GM23338 (cell line): ENCODE results near the gene DDX18. TPM values are rescaled to one million over a fixed set of nuclear protein-coding genes. Genes with fewer than 3 reads are reported as not detected.

Experiments used
- ATAC-seq: fragments of 200-7000 bp; cut with Tn5 transposase; 3 replicates; pipeline ENCODE4 v1.9.1; 2020
- DNase-seq: peaks from one replicate; pipeline ENCODE4 v3.0.0-alpha.2; 2015; ENCODE audit warnings: low spot score
- H2AFZ ChIP-seq: fragments of 200-600 bp; sonication (generic); 2 replicates; pipeline ENCODE4 v1.8.0; 2016; ENCODE audit warnings: antibody characterized with exemption, mild to moderate bottlenecking, moderate library complexity
- H3F3A ChIP-seq: fragments of 200-600 bp; sonication (generic); replicated peaks from 2 replicates; pipeline ENCODE4 v1.8.0; 2017; ENCODE audit warnings: antibody characterized with exemption, mixed run types, low read depth
- H3K27ac ChIP-seq: fragments of 200-600 bp; sonication (generic); 2 replicates; pipeline ENCODE4 v1.6.1; 2016; ENCODE audit warnings: low read depth
- H3K27me3 ChIP-seq: fragments of 200-600 bp; sonication (generic); 2 replicates; pipeline ENCODE4 v1.8.0; 2016; ENCODE audit warnings: mild to moderate bottlenecking, mixed run types, moderate library complexity; ENCODE audit not compliant: insufficient read depth
- H3K36me3 ChIP-seq: fragments of 200-600 bp; sonication (generic); 2 replicates; pipeline ENCODE4 v1.8.0; 2016; ENCODE audit warnings: mild to moderate bottlenecking; ENCODE audit not compliant: insufficient read depth
- H3K4me1 ChIP-seq: fragments of 200-600 bp; sonication (generic); 2 replicates; pipeline ENCODE4 v1.8.0; 2016; ENCODE audit warnings: mild to moderate bottlenecking, moderate library complexity; ENCODE audit not compliant: insufficient read depth
- H3K4me2 ChIP-seq: fragments of 200-600 bp; sonication (generic); 2 replicates; pipeline ENCODE4 v1.7.1; 2017; ENCODE audit warnings: mixed run types
- H3K4me3 ChIP-seq: fragments of 200-600 bp; sonication (generic); 2 replicates; pipeline ENCODE4 v1.6.1; 2016; ENCODE audit warnings: mixed run types
- H3K79me2 ChIP-seq: fragments of 200-600 bp; sonication (generic); replicated peaks from 2 replicates; pipeline ENCODE4 v1.8.0; 2017; ENCODE audit warnings: mild to moderate bottlenecking; ENCODE audit not compliant: insufficient read depth
- H3K9me2 ChIP-seq: fragments of 200-600 bp; sonication (generic); 2 replicates; pipeline ENCODE4 v1.8.0; 2017; ENCODE audit not compliant: insufficient read depth
- H4K20me1 ChIP-seq: fragments of 200-600 bp; sonication (generic); replicated peaks from 2 replicates; pipeline ENCODE4 v1.8.0; 2017; ENCODE audit warnings: mild to moderate bottlenecking; ENCODE audit not compliant: insufficient read depth
- H3K27ac Mint-ChIP-seq: 2 replicates; pipeline ENCODE4 v1.8.0; 2020; ENCODE audit warnings: inconsistent platforms, mild to moderate bottlenecking, moderate library complexity, mixed read lengths
- H3K27me3 Mint-ChIP-seq: 3 replicates; pipeline ENCODE4 v1.8.0; 2022; ENCODE audit warnings: low read depth, mild to moderate bottlenecking, moderate library complexity, mixed read lengths, inconsistent platforms; ENCODE audit not compliant: insufficient read depth, poor library complexity
- H3K36me3 Mint-ChIP-seq: 3 replicates; pipeline ENCODE4 v1.8.0; 2021; ENCODE audit warnings: low read depth, mild to moderate bottlenecking, inconsistent platforms, moderate library complexity, mixed read lengths
- H3K4me1 Mint-ChIP-seq: 3 replicates; pipeline ENCODE4 v1.8.0; 2020; ENCODE audit warnings: mild to moderate bottlenecking, inconsistent platforms, mixed read lengths
- H3K4me3 Mint-ChIP-seq: 3 replicates; pipeline ENCODE4 v1.8.0; 2021; ENCODE audit warnings: moderate library complexity, mild to moderate bottlenecking, inconsistent platforms, mixed read lengths
- H3K9me3 Mint-ChIP-seq: 3 replicates; pipeline ENCODE4 v1.8.0; 2020; ENCODE audit warnings: moderate library complexity, mild to moderate bottlenecking, inconsistent platforms, mixed read lengths
- CREB1 ChIP-seq: fragments of 250-450 bp; sonication (Bioruptor Pico); IDR thresholded peaks from 2 replicates; pipeline ENCODE4 v1.5.0; 2020; ENCODE audit warnings: low read depth, mild to moderate bottlenecking, moderate library complexity
- ETS1 ChIP-seq: IDR thresholded peaks from 2 replicates; pipeline ENCODE4 v1.6.1; 2016; ENCODE audit warnings: antibody characterized with exemption
- EZH2 ChIP-seq: fragments of 200-600 bp; sonication (generic); IDR thresholded peaks from one replicate; pipeline ENCODE4 v1.8.0; 2017; ENCODE audit warnings: antibody characterized with exemption, mild to moderate bottlenecking, low read depth; ENCODE audit not compliant: unreplicated experiment
- EZH2phosphoT487 ChIP-seq: fragments of 200-600 bp; sonication (generic); IDR thresholded peaks from one replicate; pipeline ENCODE4 v1.8.1; 2018; ENCODE audit warnings: antibody characterized with exemption; ENCODE audit not compliant: unreplicated experiment
- JUNB ChIP-seq: IDR thresholded peaks from one replicate; pipeline ENCODE4 v1.6.1; 2016; ENCODE audit warnings: antibody characterized with exemption; ENCODE audit not compliant: unreplicated experiment
- NANOG ChIP-seq: IDR thresholded peaks from 2 replicates; pipeline ENCODE4 v1.6.1; 2016; ENCODE audit warnings: antibody characterized with exemption, borderline replicate concordance
- POLR2AphosphoS5 ChIP-seq: IDR thresholded peaks from 2 replicates; pipeline ENCODE4 v1.6.1; 2016; ENCODE audit warnings: antibody characterized with exemption, low read depth
- STAT1 ChIP-seq: IDR thresholded peaks from one replicate; pipeline ENCODE4 v1.6.1; 2016; ENCODE audit warnings: antibody characterized with exemption; ENCODE audit not compliant: unreplicated experiment
- ZNF114 ChIP-seq: fragments of 250-450 bp; sonication (Bioruptor Pico); IDR thresholded peaks from 2 replicates; pipeline ENCODE4 v1.5.0; 2020; ENCODE audit warnings: mild to moderate bottlenecking, moderate library complexity
- ZNF331 ChIP-seq: fragments of 250-450 bp; sonication (Bioruptor Pico); IDR thresholded peaks from 2 replicates; pipeline ENCODE4 v1.5.0; 2020; ENCODE audit warnings: low read depth, mild to moderate bottlenecking, moderate library complexity
- polyA plus RNA-seq: library from polyadenylated mRNA; unstranded; fragments of >200 nt; fragmentation: Nextera tagmentation; extraction: Ambion mirVana; gene quantifications from 2 replicates; pipeline ENCODE4 v1.2.1, GENCODE V29; 2016
- total RNA-seq: library from RNA; depleted of rRNA; stranded (reverse); fragments of >200 nt; shearing (Covaris generic); gene quantifications from 2 replicates; pipeline ENCODE4 v1.2.3, GENCODE V29; 2014
- TF ChIP-seq, protein P1 (sequence below): fragments of 250-450 bp; sonication (Bioruptor Pico); IDR thresholded peaks from 2 replicates; pipeline ENCODE4 v1.5.0; 2020; ENCODE audit warnings: mild to moderate bottlenecking, moderate library complexity
- TF ChIP-seq, protein P2 (sequence below), 2 experiments: fragments of 200-600 bp in 1 of 2; sonication (generic) in 1 of 2; conservative IDR thresholded peaks; 2 replicates each; pipeline versions ENCODE4 v1.5.1 to v1.6.1; 2016 to 2017; ENCODE audit warnings: antibody characterized with exemption in 2 of 2, low read depth in 2 of 2, mild to moderate bottlenecking in 2 of 2, moderate library complexity in 1 of 2
- TF ChIP-seq, protein P3 (sequence below): IDR thresholded peaks from one replicate; pipeline ENCODE4 v1.6.1; 2018; ENCODE audit warnings: antibody characterized with exemption; ENCODE audit not compliant: unreplicated experiment

The DDX18 gene
- total and polyA plus RNA-seq, 2 experiments from 2014 or later, result 102 to 169 TPM

- no peak for TF ChIP-seq CREB1
- no peak for TF ChIP-seq ZNF331
- TF ChIP-seq JUNB, result no peak
- no peak for TF ChIP-seq POLR2AphosphoS5
- TF ChIP-seq, protein P1, sequence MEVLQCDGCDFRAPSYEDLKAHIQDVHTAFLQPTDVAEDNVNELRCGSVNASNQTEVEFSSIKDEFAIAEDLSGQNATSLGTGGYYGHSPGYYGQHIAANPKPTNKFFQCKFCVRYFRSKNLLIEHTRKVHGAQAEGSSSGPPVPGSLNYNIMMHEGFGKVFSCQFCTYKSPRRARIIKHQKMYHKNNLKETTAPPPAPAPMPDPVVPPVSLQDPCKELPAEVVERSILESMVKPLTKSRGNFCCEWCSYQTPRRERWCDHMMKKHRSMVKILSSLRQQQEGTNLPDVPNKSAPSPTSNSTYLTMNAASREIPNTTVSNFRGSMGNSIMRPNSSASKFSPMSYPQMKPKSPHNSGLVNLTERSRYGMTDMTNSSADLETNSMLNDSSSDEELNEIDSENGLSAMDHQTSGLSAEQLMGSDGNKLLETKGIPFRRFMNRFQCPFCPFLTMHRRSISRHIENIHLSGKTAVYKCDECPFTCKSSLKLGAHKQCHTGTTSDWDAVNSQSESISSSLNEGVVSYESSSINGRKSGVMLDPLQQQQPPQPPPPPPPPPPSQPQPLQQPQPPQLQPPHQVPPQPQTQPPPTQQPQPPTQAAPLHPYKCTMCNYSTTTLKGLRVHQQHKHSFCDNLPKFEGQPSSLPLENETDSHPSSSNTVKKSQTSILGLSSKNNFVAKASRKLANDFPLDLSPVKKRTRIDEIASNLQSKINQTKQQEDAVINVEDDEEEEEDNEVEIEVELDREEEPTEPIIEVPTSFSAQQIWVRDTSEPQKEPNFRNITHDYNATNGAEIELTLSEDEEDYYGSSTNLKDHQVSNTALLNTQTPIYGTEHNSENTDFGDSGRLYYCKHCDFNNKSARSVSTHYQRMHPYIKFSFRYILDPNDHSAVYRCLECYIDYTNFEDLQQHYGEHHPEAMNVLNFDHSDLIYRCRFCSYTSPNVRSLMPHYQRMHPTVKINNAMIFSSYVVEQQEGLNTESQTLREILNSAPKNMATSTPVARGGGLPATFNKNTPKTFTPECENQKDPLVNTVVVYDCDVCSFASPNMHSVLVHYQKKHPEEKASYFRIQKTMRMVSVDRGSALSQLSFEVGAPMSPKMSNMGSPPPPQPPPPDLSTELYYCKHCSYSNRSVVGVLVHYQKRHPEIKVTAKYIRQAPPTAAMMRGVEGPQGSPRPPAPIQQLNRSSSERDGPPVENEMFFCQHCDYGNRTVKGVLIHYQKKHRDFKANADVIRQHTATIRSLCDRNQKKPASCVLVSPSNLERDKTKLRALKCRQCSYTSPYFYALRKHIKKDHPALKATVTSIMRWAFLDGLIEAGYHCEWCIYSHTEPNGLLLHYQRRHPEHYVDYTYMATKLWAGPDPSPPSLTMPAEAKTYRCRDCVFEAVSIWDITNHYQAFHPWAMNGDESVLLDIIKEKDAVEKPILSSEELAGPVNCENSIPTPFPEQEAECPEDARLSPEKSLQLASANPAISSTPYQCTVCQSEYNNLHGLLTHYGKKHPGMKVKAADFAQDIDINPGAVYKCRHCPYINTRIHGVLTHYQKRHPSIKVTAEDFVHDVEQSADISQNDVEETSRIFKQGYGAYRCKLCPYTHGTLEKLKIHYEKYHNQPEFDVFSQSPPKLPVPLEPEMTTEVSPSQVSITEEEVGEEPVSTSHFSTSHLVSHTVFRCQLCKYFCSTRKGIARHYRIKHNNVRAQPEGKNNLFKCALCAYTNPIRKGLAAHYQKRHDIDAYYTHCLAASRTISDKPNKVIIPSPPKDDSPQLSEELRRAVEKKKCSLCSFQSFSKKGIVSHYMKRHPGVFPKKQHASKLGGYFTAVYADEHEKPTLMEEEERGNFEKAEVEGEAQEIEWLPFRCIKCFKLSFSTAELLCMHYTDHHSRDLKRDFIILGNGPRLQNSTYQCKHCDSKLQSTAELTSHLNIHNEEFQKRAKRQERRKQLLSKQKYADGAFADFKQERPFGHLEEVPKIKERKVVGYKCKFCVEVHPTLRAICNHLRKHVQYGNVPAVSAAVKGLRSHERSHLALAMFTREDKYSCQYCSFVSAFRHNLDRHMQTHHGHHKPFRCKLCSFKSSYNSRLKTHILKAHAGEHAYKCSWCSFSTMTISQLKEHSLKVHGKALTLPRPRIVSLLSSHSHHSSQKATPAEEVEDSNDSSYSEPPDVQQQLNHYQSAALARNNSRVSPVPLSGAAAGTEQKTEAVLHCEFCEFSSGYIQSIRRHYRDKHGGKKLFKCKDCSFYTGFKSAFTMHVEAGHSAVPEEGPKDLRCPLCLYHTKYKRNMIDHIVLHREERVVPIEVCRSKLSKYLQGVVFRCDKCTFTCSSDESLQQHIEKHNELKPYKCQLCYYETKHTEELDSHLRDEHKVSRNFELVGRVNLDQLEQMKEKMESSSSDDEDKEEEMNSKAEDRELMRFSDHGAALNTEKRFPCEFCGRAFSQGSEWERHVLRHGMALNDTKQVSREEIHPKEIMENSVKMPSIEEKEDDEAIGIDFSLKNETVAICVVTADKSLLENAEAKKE (CRISPR knock-in tag), result no peak
- TF ChIP-seq, protein P2, sequence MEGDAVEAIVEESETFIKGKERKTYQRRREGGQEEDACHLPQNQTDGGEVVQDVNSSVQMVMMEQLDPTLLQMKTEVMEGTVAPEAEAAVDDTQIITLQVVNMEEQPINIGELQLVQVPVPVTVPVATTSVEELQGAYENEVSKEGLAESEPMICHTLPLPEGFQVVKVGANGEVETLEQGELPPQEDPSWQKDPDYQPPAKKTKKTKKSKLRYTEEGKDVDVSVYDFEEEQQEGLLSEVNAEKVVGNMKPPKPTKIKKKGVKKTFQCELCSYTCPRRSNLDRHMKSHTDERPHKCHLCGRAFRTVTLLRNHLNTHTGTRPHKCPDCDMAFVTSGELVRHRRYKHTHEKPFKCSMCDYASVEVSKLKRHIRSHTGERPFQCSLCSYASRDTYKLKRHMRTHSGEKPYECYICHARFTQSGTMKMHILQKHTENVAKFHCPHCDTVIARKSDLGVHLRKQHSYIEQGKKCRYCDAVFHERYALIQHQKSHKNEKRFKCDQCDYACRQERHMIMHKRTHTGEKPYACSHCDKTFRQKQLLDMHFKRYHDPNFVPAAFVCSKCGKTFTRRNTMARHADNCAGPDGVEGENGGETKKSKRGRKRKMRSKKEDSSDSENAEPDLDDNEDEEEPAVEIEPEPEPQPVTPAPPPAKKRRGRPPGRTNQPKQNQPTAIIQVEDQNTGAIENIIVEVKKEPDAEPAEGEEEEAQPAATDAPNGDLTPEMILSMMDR (conservative IDR thresholded peaks at IDR 0.05; ENCODE audit: low read depth in 2 of 2), result no peak
- TF ChIP-seq, protein P3, sequence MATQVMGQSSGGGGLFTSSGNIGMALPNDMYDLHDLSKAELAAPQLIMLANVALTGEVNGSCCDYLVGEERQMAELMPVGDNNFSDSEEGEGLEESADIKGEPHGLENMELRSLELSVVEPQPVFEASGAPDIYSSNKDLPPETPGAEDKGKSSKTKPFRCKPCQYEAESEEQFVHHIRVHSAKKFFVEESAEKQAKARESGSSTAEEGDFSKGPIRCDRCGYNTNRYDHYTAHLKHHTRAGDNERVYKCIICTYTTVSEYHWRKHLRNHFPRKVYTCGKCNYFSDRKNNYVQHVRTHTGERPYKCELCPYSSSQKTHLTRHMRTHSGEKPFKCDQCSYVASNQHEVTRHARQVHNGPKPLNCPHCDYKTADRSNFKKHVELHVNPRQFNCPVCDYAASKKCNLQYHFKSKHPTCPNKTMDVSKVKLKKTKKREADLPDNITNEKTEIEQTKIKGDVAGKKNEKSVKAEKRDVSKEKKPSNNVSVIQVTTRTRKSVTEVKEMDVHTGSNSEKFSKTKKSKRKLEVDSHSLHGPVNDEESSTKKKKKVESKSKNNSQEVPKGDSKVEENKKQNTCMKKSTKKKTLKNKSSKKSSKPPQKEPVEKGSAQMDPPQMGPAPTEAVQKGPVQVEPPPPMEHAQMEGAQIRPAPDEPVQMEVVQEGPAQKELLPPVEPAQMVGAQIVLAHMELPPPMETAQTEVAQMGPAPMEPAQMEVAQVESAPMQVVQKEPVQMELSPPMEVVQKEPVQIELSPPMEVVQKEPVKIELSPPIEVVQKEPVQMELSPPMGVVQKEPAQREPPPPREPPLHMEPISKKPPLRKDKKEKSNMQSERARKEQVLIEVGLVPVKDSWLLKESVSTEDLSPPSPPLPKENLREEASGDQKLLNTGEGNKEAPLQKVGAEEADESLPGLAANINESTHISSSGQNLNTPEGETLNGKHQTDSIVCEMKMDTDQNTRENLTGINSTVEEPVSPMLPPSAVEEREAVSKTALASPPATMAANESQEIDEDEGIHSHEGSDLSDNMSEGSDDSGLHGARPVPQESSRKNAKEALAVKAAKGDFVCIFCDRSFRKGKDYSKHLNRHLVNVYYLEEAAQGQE, result no peak
- TF ChIP-seq EZH2, result no peak
- no peak for TF ChIP-seq ZNF114 (CRISPR knock-in tag)
- no peak for TF ChIP-seq NANOG
- TF ChIP-seq STAT1, result no peak
- no peak for TF ChIP-seq EZH2phosphoT487
- TF ChIP-seq ETS1, result no peak
- Histone ChIP-seq H3K79me2 (no peaks in the 10 kb centered on the region), H3F3A (no peaks in the 10 kb centered on the region), H2AFZ (no peak overlapping the region), H3K27me3 (no peaks in the 10 kb centered on the region), H3K36me3 (no peaks in the 10 kb centered on the region), H3K9me2 (no peaks in the 10 kb centered on the region), H4K20me1 (no peaks in the 10 kb centered on the region), H3K4me3 (no peak overlapping the region), H3K4me2 (no peak overlapping the region), H3K4me1 (peaks cover 7% of the 10 kb centered on the region; the same call in 1 of the 2 replicates), H3K27ac (no peak overlapping the region)
- H3K27me3 Mint-ChIP-seq, result no peaks in the 10 kb centered on the region
- H3K4me1 Mint-ChIP-seq, result peaks cover 9% of the 10 kb centered on the region; the same call in 2 of the 3 replicates
- no peak overlapping the region for H3K4me3 Mint-ChIP-seq
- peaks cover 3% of the 10 kb centered on the region; the same call in 1 of the 3 replicates for H3K9me3 Mint-ChIP-seq
- ATAC-seq (no peak), DNase-seq (no peak)
- H3K36me3 Mint-ChIP-seq, result no peaks in the 10 kb centered on the region
- H3K27ac Mint-ChIP-seq, result no peak overlapping the region
Measured at GRCh38 chr2:117770730-117771129, 43.8 kb upstream of the DDX18 start.
